ENCODE results near the gene CRYM. TPM values are rescaled to one million over a fixed set of nuclear protein-coding genes. Genes with fewer than 3 reads are reported as not detected.

CRYM gene
- total RNA-seq, 1 experiment from 2014 or later = 4.9 TPM

DNA sequence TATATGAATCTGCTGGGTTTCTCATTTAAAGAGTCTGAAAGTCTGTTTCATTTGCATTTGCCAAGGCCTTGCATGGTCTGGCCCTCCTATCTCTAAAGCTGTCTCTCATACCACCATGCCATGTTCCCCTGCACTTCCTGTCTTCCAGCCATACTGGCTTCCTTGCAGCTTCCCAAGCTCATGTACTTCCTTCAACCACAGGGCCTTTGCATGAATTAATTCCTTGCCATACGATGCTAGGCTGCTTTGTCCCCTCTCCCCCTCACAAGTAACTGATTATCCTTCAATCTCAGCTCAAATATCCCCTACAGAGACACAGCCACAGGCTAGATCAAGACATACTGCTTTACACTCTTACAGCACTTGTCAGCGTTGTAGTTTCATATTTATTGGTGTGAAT is 5.8 kb downstream of the CRYM start:
- Histone ChIP-seq H3K9ac (ENCODE audit: low read length) (no peak overlapping the region), H3K27ac (ENCODE audit: low read depth, low read length) (no peak overlapping the region), H3K36me3 (ENCODE audit: control insufficient read depth in 1 of 2, insufficient read depth in 2 of 2, low read length in 2 of 2) (no peaks in the 10 kb centered on the region), H3K27me3 (ENCODE audit: insufficient read depth, low read length) (no peaks in the 10 kb centered on the region; the same call in 1 of the 2 replicates), H3K4me1 (ENCODE audit: control insufficient read depth in 1 of 2, insufficient read depth in 2 of 2, low read length in 2 of 2) (peaks cover 0 to 3% of the 10 kb centered on the region in 2 experiments; a peak in 1 of 4 replicates), H3K9me2 (ENCODE audit: insufficient read depth) (no peaks in the 10 kb centered on the region), H3K9me3 (ENCODE audit: control insufficient read depth in 1 of 2, insufficient read depth in 1 of 2, low read depth in 1 of 2, low read length in 2 of 2) (no peaks in the 10 kb centered on the region), H3K79me2 (ENCODE audit: insufficient read depth, low read length) (no peaks in the 10 kb centered on the region), H3K4me3 (replicated peaks in 1 of 2; ENCODE audit: low read depth in 1 of 2, low read length in 2 of 2) (no peak overlapping the region), H4K20me1 (ENCODE audit: insufficient read depth) (no peaks in the 10 kb centered on the region), H2AFZ (ENCODE audit: low read depth, low read length, poor library complexity, severe bottlenecking) (no peak overlapping the region), H3K4me2 (ENCODE audit: low read length) (no peak overlapping the region)
- CTCF ChIA-PET = no interaction called here
- TF ChIP-seq ZNF274 (IDR thresholded peaks at IDR 0.05; ENCODE audit: low read depth, low read length) = no peak
- BruUV-seq (replicated peaks) = no TSS peak
- POLR2A ChIA-PET = no interaction called here
- intact Hi-C loops (cut with micrococcal nuclease) = no loop called here
- ATAC-seq (no peak), DNase-seq (ENCODE audit: low read depth, low spot score) (no peak)
- RAD21 ChIA-PET (ENCODE audit: low non-redundant PET in 1 of 2, low total read pairs in 2 of 2, uncharacterized antibody in 2 of 2, unreplicated experiment in 2 of 2) = no interaction called here

DNA sequence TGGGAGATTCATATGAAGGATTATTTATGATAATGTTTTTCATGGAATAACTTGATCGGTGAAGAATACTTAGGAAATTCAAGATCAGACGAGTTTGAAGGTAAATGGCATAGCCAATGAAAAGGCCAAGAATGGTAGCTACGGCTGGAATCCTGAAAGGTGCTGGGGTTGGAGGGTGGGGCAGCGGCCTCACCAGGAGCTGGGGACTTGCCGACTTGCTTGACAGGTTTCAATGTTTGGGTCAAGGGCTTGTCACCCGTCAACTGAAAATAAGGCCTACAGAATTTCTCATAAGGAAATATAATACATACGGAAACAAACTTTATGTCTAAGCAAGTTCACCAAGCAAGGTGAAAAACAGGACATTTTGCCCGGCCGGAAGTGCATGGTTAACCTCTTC is 9.9 kb downstream of the CRYM start:
- DNase-seq (ENCODE audit: low read depth, low spot score) (no peak), ATAC-seq (no peak)
- CTCF ChIA-PET = no interaction called here
- Histone ChIP-seq H3K4me3 (replicated peaks in 1 of 2; ENCODE audit: low read depth in 1 of 2, low read length in 2 of 2) (no peak overlapping the region), H4K20me1 (ENCODE audit: insufficient read depth) (no peaks in the 10 kb centered on the region), H3K9me3 (ENCODE audit: control insufficient read depth in 1 of 2, insufficient read depth in 1 of 2, low read depth in 1 of 2, low read length in 2 of 2) (no peaks in the 10 kb centered on the region), H3K4me1 (ENCODE audit: control insufficient read depth in 1 of 2, insufficient read depth in 2 of 2, low read length in 2 of 2) (no peaks in the 10 kb centered on the region), H3K9ac (ENCODE audit: low read length) (no peak overlapping the region), H2AFZ (ENCODE audit: low read depth, low read length, poor library complexity, severe bottlenecking) (no peak overlapping the region), H3K9me2 (ENCODE audit: insufficient read depth) (no peaks in the 10 kb centered on the region), H3K4me2 (ENCODE audit: low read length) (no peak overlapping the region), H3K79me2 (ENCODE audit: insufficient read depth, low read length) (no peaks in the 10 kb centered on the region), H3K36me3 (ENCODE audit: control insufficient read depth in 1 of 2, insufficient read depth in 2 of 2, low read length in 2 of 2) (no peaks in the 10 kb centered on the region), H3K27ac (ENCODE audit: low read depth, low read length) (no peak overlapping the region), H3K27me3 (ENCODE audit: insufficient read depth, low read length) (no peaks in the 10 kb centered on the region)
- RAD21 ChIA-PET (ENCODE audit: low non-redundant PET in 1 of 2, low total read pairs in 2 of 2, uncharacterized antibody in 2 of 2, unreplicated experiment in 2 of 2) = no interaction called here
- intact Hi-C loops (cut with micrococcal nuclease) = no loop called here
- TF ChIP-seq CEBPB (IDR thresholded peaks at IDR 0.05; ENCODE audit: low read depth) = no peak
- BruUV-seq (replicated peaks) = no TSS peak
- POLR2A ChIA-PET = no interaction called here

DNA sequence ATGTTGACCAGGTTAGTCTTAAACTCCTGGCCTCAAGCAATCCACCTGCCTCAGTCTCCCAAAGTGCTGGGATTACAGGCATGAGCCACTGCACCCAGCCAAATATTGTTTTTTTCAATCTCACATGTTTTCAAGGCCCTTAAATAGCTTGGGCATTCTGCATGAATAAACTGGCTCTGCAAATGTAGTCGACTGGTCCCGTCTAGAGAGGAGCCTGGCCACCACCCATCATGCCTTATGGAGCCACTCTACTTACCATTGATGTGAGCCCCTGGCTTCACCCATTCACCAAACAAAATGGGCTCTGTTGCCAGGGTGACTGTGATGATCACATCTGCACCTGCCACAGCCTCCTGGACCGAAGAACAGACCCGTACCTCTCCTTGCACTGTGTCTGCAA is 10.8 kb downstream of the CRYM start:
- no peaks in the 10 kb centered on the region for H3K9me2 ChIP-seq (ENCODE audit: insufficient read depth)
- BruUV-seq (replicated peaks) = no TSS peak
- intact Hi-C loops (cut with micrococcal nuclease) = no loop called here
- no peaks in the 10 kb centered on the region for H3K27me3 ChIP-seq (ENCODE audit: insufficient read depth, low read length)
- no peak overlapping the region for H2AFZ ChIP-seq (ENCODE audit: low read depth, low read length, poor library complexity, severe bottlenecking)
- no peak for TF ChIP-seq REST (IDR thresholded peaks at IDR 0.05; ENCODE audit: low read depth)
- TF ChIP-seq POLR2A (IDR thresholded peaks at IDR 0.05; ENCODE audit: borderline replicate concordance, extremely low read depth, insufficient read depth, insufficient read length) = no peak
- TF ChIP-seq EZH2 (IDR thresholded peaks at IDR 0.05) = no peak
- no peak for TF ChIP-seq YY1 (IDR thresholded peaks at IDR 0.05; ENCODE audit: extremely low read depth, insufficient replicate concordance, low read depth, low read length)
- H3K9me3 ChIP-seq (ENCODE audit: control insufficient read depth in 1 of 2, insufficient read depth in 1 of 2, low read depth in 1 of 2, low read length in 2 of 2) = no peaks in the 10 kb centered on the region
- H3K4me3 ChIP-seq (replicated peaks in 1 of 2; ENCODE audit: low read depth in 1 of 2, low read length in 2 of 2) = no peak overlapping the region
- no peak overlapping the region for H3K9ac ChIP-seq (ENCODE audit: low read length)
- ChIA-PET CTCF (no interaction called here), POLR2A (no interaction called here), RAD21 (ENCODE audit: low non-redundant PET in 1 of 2, low total read pairs in 2 of 2, uncharacterized antibody in 2 of 2, unreplicated experiment in 2 of 2) (no interaction called here)
- DNase-seq (ENCODE audit: low read depth, low spot score) = no peak
- ATAC-seq = no peak
- H3K36me3 ChIP-seq (ENCODE audit: control insufficient read depth in 1 of 2, insufficient read depth in 2 of 2, low read length in 2 of 2) = no peaks in the 10 kb centered on the region
- H4K20me1 ChIP-seq (ENCODE audit: insufficient read depth) = no peaks in the 10 kb centered on the region
- no peak overlapping the region for H3K4me2 ChIP-seq (ENCODE audit: low read length)
- no peaks in the 10 kb centered on the region for H3K4me1 ChIP-seq (ENCODE audit: control insufficient read depth in 1 of 2, insufficient read depth in 2 of 2, low read length in 2 of 2)
- H3K79me2 ChIP-seq (ENCODE audit: insufficient read depth, low read length) = no peaks in the 10 kb centered on the region
- H3K27ac ChIP-seq (ENCODE audit: low read depth, low read length) = no peak overlapping the region
